ENCODE data around the gene IMPDH2.
"Not testable (repeated sequence)": the region's sequence is repeated elsewhere in the genome, so short reads cannot be mapped to it uniquely, and the experiment has no call there.

Gene IMPDH2

GRCh38 chr3:49021213-49021812, 7.9 kb downstream of the IMPDH2 start:
- DNase-seq: peak; percentile 87 to 96

GRCh38 chr3:49020330-49021212, 8.6 kb downstream of the IMPDH2 start:
- DNase-seq: no peak

GRCh38 chr3:49019941-49020329, 9.3 kb downstream of the IMPDH2 start:
- no peak for DNase-seq

- DNase-seq: no peak
Observed at GRCh38 chr3:49018707-49019006, 10.5 kb downstream of the IMPDH2 start.

- DNase-seq: peak; percentile 9 to 42
Observed at GRCh38 chr3:49017971-49018706, 11.1 kb downstream of the IMPDH2 start, which contains the start of gene DALRD3. TSS of gene DALRD3 (minus strand) at chr3:49018580. CDS start at chr3:49018564, 16 bp downstream.

GRCh38 chr3:49017229-49017970, 11.8 kb downstream of the IMPDH2 start:
- no peak for DNase-seq

- DNase-seq: no peak
Observed at GRCh38 chr3:49016414-49017228, 12.6 kb downstream of the IMPDH2 start.

- no peak for DNase-seq
Observed at GRCh38 chr3:49015765-49016164, 13.4 kb downstream of the IMPDH2 start.

GRCh38 chr3:49015072-49015471, 14.1 kb downstream of the IMPDH2 start:
- DNase-seq: no peak

GRCh38 chr3:49013738-49014660, 15.2 kb downstream of the IMPDH2 start:
- DNase-seq: no peak

- DNase-seq: no peak
Observed at GRCh38 chr3:49013113-49013737, 16.0 kb downstream of the IMPDH2 start.

- no peak for DNase-seq
Observed at GRCh38 chr3:49012441-49013017, 16.7 kb downstream of the IMPDH2 start.

- no peak for DNase-seq
Observed at GRCh38 chr3:49009396-49009795, 19.8 kb downstream of the IMPDH2 start.

- not testable (repeated sequence) for DNase-seq
Observed at GRCh38 chr3:49008627-49009026, 20.6 kb downstream of the IMPDH2 start.

- peak; percentile 58 to 81 for DNase-seq
Observed at GRCh38 chr3:49007771-49008528, 21.2 kb downstream of the IMPDH2 start.

- DNase-seq: peak; percentile 81 to 96
Observed at GRCh38 chr3:49007068-49007770, 22.0 kb downstream of the IMPDH2 start, which contains the start of gene WDR6. TSS of gene WDR6 (plus strand) at chr3:49007391. CDS start at chr3:49007432, 41 bp downstream.

- no peak for DNase-seq
Observed at GRCh38 chr3:49006408-49007067, 22.7 kb downstream of the IMPDH2 start.

GRCh38 chr3:49005998-49006397, 23.2 kb downstream of the IMPDH2 start:
- DNase-seq: no peak

Data from NCI-H446 (cell line).